OCI-LY7 (cell line): ENCODE results near the gene CORO2B. TPM values are rescaled to one million over a fixed set of nuclear protein-coding genes. Genes with fewer than 3 reads are reported as not detected.

Experiments used
- BruUV-seq: library from RNA; stranded (reverse); fragments of 400-500 nt; replicated peaks from 2 replicates; lab custom pipeline; 2021; lab: Mats Ljungman, UMichigan
- CTCF ChIA-PET: fragments of 300-600 bp; sonication (Branson Sonifier 250); formaldehyde crosslinking; loops from one replicate; lab custom pipeline; 2022; ENCODE audit warnings: antibody characterized with exemption; ENCODE audit not compliant: unreplicated experiment; lab: Charles Lee
- POLR2A ChIA-PET: fragments of 300-600 bp; sonication (Branson Sonifier 250); formaldehyde crosslinking; loops from one replicate; lab custom pipeline; 2022; ENCODE audit warnings: antibody characterized with exemption; lab: Charles Lee
- DNase-seq: peaks from one replicate; pipeline ENCODE4 v3.0.0-alpha.2; 2015; ENCODE audit warnings: low spot score
- H2AFZ ChIP-seq: fragments of 200-600 bp; sonication (generic), shearing (Covaris generic); 2 replicates; pipeline ENCODE4 v1.6.1; 2014; ENCODE audit warnings: mild to moderate bottlenecking, antibody characterized with exemption, low read length, moderate library complexity
- H3K27ac ChIP-seq: fragments of 200-600 bp; sonication (generic); 2 replicates; pipeline ENCODE4 v1.5.1; 2014; ENCODE audit warnings: mixed run types, low read depth, mild to moderate bottlenecking, moderate library complexity, low read length, inconsistent platforms; ENCODE audit not compliant: poor library complexity, severe bottlenecking
- H3K36me3 ChIP-seq: fragments of 200-600 bp; sonication (generic); 2 replicates; pipeline ENCODE4 v1.6.1; 2014; ENCODE audit warnings: mild to moderate bottlenecking, antibody characterized with exemption, low read length, moderate library complexity, mixed read lengths; ENCODE audit not compliant: insufficient read depth
- H3K4me1 ChIP-seq: fragments of 200-600 bp; sonication (generic); 2 replicates; pipeline ENCODE4 v1.5.1; 2014; ENCODE audit warnings: mild to moderate bottlenecking, low read length; ENCODE audit not compliant: insufficient read depth, poor library complexity, severe bottlenecking
- H3K4me2 ChIP-seq: fragments of 200-600 bp; sonication (generic); 2 replicates; pipeline ENCODE4 v1.6.1; 2014; ENCODE audit warnings: mild to moderate bottlenecking, low read length
- H3K4me3 ChIP-seq: fragments of 200-600 bp; sonication (generic); 2 replicates; pipeline ENCODE4 v1.5.1; 2014; ENCODE audit warnings: mild to moderate bottlenecking, low read depth, low read length; ENCODE audit not compliant: poor library complexity, severe bottlenecking
- H3K79me2 ChIP-seq: fragments of 200-600 bp; sonication (generic); 2 replicates; pipeline ENCODE4 v1.6.1; 2016; ENCODE audit warnings: low read depth, mild to moderate bottlenecking, low read length, moderate library complexity, mixed read lengths; ENCODE audit not compliant: insufficient read depth
- H3K9me2 ChIP-seq: fragments of 200-600 bp; sonication (generic); 2 replicates; pipeline ENCODE4 v1.6.1; 2016; ENCODE audit warnings: mild to moderate bottlenecking, low read length, mixed read lengths; ENCODE audit not compliant: insufficient read depth
- H3K9me3 ChIP-seq: fragments of 200-600 bp; sonication (generic); 2 replicates; pipeline ENCODE4 v1.6.1; 2014; ENCODE audit warnings: mild to moderate bottlenecking, mixed run types, low read length, mixed read lengths
- H4K20me1 ChIP-seq: fragments of 200-600 bp; sonication (generic); 2 replicates; pipeline ENCODE4 v1.6.1; 2014; ENCODE audit warnings: mild to moderate bottlenecking, antibody characterized with exemption, low read length, moderate library complexity, mixed read lengths; ENCODE audit not compliant: insufficient read depth
- EZH2phosphoT487 ChIP-seq: fragments of 200-600 bp; sonication (generic); IDR thresholded peaks from 2 replicates; pipeline ENCODE4 v1.6.1; 2018; ENCODE audit warnings: low read depth, borderline replicate concordance, mild to moderate bottlenecking, mixed run types, antibody characterized with exemption, low read length, moderate library complexity, mixed read lengths
- intact Hi-C: fragments of 100-400 bp; cut with micrococcal nuclease; formaldehyde crosslinking; loops from one replicate; pipeline ENCODE4 v1.10.0; 2022; ENCODE audit not compliant: unreplicated experiment
- total RNA-seq, 2 experiments: library from RNA; depleted of rRNA in 1 of 2; stranded (reverse); fragments of >200 nt in 1 of 2; shearing (Covaris generic) in 1 of 2; gene quantifications; 2 replicates each; pipeline ENCODE4 v1.2.3, GENCODE V29; 2014 to 2022
- TF ChIP-seq, protein P1 (sequence below): fragments of 200-600 bp; sonication (generic); conservative IDR thresholded peaks from 2 replicates; pipeline ENCODE4 v1.5.1; 2014; ENCODE audit warnings: mild to moderate bottlenecking, antibody characterized with exemption, low read length, moderate library complexity, mixed read lengths

Gene CORO2B
- total RNA-seq, 2 experiments from 2014 or later, result 7.4 to 12.5 TPM

DNA sequence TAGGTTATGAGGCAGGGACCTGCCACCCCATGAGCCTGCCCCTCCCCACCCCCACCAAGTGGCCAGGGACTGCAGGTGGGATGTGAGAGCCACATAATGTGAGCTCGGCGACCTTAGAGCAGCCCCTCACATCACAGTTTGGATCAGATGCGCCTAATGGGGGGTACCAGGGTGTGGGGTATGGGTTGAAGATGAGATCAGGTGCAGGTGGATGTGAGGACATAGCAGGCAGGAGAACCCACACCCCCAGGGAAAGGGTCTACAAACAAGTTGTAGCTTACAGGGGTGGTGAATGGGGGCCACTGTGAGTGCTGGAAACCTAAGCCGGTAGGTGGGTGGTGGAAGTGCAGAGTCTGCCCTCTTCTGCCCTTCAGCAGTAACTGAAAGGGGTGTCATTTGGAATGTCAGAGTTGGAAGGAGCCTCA lies 94.0 kb downstream of the CORO2B start:
- no TSS peak for BruUV-seq
- intact Hi-C loops, result loop anchor here (1.0 to 5.0 kb wide), 2 partner anchors 113 to 255 kb away; no protein-coding TSS in a partner anchor
- Histone ChIP-seq H3K4me1 (peaks cover 47% of the 10 kb centered on the region), H3K4me2 (peak overlapping the region; percentile 43; the same call in 1 of the 2 replicates), H3K4me3 (no peak overlapping the region), H3K9me3 (no peaks in the 10 kb centered on the region), H3K79me2 (no peaks in the 10 kb centered on the region), H4K20me1 (no peaks in the 10 kb centered on the region), H3K9me2 (no peaks in the 10 kb centered on the region), H3K27ac (peak overlapping the region; percentile 14), H2AFZ (no peak overlapping the region), H3K36me3 (0 out of 2 replicates have a peak, but pooled peaks cover 5% of the 10 kb centered on the region)
- ChIA-PET POLR2A (interaction anchor here (1.8 to 2.0 kb wide), 2 partner anchors 38 to 41 kb away, joined by 5 read pairs; no protein-coding TSS in a partner anchor), CTCF (interaction anchor here (0.6 to 3.2 kb wide), 7 partner anchors 34 to 202 kb away, joined by 3 to 19 read pairs (median 6); no protein-coding TSS in a partner anchor)
- DNase-seq, result peak; percentile 70
- TF ChIP-seq, protein P1, sequence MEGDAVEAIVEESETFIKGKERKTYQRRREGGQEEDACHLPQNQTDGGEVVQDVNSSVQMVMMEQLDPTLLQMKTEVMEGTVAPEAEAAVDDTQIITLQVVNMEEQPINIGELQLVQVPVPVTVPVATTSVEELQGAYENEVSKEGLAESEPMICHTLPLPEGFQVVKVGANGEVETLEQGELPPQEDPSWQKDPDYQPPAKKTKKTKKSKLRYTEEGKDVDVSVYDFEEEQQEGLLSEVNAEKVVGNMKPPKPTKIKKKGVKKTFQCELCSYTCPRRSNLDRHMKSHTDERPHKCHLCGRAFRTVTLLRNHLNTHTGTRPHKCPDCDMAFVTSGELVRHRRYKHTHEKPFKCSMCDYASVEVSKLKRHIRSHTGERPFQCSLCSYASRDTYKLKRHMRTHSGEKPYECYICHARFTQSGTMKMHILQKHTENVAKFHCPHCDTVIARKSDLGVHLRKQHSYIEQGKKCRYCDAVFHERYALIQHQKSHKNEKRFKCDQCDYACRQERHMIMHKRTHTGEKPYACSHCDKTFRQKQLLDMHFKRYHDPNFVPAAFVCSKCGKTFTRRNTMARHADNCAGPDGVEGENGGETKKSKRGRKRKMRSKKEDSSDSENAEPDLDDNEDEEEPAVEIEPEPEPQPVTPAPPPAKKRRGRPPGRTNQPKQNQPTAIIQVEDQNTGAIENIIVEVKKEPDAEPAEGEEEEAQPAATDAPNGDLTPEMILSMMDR, result peak; percentile 76
- TF ChIP-seq EZH2phosphoT487, result no peak

DNA sequence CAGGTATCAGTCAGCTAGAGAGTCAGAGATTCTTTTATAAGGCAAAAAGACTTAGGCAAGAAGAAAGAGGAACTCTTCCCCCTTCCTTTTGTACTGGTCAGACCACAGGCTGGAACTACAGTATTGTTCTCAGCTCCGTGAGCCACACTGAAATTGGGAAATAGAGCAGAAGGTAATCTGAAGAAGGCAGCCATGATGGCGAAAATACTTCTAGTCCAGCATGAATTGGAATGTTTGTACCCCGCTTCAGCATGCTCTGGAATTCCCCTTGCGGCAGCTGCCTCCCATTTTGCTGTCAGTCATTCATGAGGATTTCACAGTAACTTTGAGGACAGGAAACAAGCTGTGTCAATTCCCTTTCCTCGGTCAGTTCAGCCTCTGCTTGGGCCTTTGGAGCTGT lies 96.2 kb downstream of the CORO2B start:
- no peaks in the 10 kb centered on the region for H4K20me1 ChIP-seq
- H3K27ac ChIP-seq, result no peak overlapping the region
- no TSS peak for BruUV-seq
- peaks cover 39% of the 10 kb centered on the region for H3K4me1 ChIP-seq
- no peaks in the 10 kb centered on the region for H3K9me2 ChIP-seq
- ChIA-PET CTCF (interaction anchor here (0.9 to 3.2 kb wide), 4 partner anchors 43 to 200 kb away, joined by 3 to 29 read pairs (median 8); no protein-coding TSS in a partner anchor), POLR2A (interaction anchor here (0.6 to 1.4 kb wide), 4 partner anchors 13 to 118 kb away, joined by 3 to 5 read pairs (median 3); no protein-coding TSS in a partner anchor)
- TF ChIP-seq EZH2phosphoT487, result no peak
- TF ChIP-seq, protein P1, result no peak
- no peak overlapping the region for H2AFZ ChIP-seq
- DNase-seq, result peak; percentile 25
- 0 out of 2 replicates have a peak, but pooled peaks cover 5% of the 10 kb centered on the region for H3K36me3 ChIP-seq
- H3K9me3 ChIP-seq, result no peaks in the 10 kb centered on the region
- H3K4me2 ChIP-seq, result peak overlapping the region; percentile 33
- intact Hi-C loops, result loop anchor here (1.0 to 5.0 kb wide), 5 partner anchors 44 to 252 kb away; partner anchors contain the start of gene CORO2B
- no peak overlapping the region for H3K4me3 ChIP-seq
- H3K79me2 ChIP-seq, result no peaks in the 10 kb centered on the region
